ENCODE measurements around the gene ARID2.

ARID2 gene

DNA sequence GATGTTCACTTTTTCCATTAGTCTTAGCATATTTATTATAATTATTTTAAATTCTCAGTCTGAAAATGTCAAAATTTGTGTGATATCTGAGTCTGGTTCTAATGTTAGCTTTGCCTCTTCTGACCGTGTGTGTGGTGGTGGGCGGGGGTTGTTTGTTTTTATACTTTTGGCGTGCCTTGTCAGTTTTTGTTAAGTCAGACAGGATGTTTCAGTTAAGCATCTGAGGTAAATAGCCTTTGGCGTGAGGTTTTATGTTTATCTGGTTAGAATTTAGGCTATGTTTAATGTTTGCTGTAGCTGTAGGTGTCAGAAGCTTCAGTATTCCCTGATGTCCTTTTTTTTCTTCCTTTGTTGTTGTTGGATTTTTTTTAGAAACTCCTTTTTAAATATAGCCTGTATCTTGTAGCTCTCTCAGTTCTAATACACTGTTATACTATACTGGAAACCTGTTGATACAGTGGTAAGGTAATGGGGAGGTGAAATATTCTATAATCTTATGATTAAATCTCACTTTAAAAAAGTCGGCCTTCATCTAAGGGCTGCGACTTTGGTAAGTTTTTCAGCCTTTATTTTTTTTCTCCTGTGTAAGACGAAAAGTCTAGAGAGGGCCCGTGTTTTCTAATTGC, 149.2 kb downstream of the ARID2 start:
- Histone ChIP-seq H3K4ac (ENCODE audit: low read depth, low read length) (no peak overlapping the region), H4K8ac (ENCODE audit: low read depth, low read length) (no peak overlapping the region), H3K27ac (ENCODE audit: low read depth, low read length) (no peak overlapping the region), H3K9ac (ENCODE audit: low read length) (no peak overlapping the region), H2AK5ac (ENCODE audit: low read length) (no peak overlapping the region), H2BK5ac (ENCODE audit: low read depth, low read length, poor library complexity) (no peak overlapping the region), H3K4me3 (ENCODE audit: low read depth, low read length) (no peak overlapping the region), H2BK12ac (ENCODE audit: low read length) (no peak overlapping the region), H2AFZ (ENCODE audit: insufficient read depth, low read length, poor library complexity) (no peak overlapping the region), H2BK120ac (ENCODE audit: insufficient read depth, low read length, poor library complexity) (no peak overlapping the region), H3K23ac (ENCODE audit: low read length) (no peak overlapping the region), H3K18ac (ENCODE audit: low read length) (no peak overlapping the region), H3K14ac (ENCODE audit: low read length) (no peak overlapping the region), H3K79me2 (ENCODE audit: control insufficient read depth, insufficient read depth, low read length, poor library complexity) (no peaks in the 10 kb centered on the region), H3K4me2 (ENCODE audit: low read length) (no peak overlapping the region), H4K12ac (ENCODE audit: low read depth, low read length) (no peak overlapping the region), H3K4me1 (ENCODE audit: control insufficient read depth in 1 of 2, insufficient read depth in 2 of 2, low read length in 2 of 2) (peaks cover 0 to 6% of the 10 kb centered on the region in 2 experiments), H4K91ac (ENCODE audit: low read depth, low read length) (no peak overlapping the region), H3K36me3 (ENCODE audit: control insufficient read depth in 1 of 2, insufficient read depth in 2 of 2, low read length in 2 of 2) (peaks cover 7 to 13% of the 10 kb centered on the region in 2 experiments), H3K27me3 (ENCODE audit: insufficient read depth, low read length) (no peaks in the 10 kb centered on the region), H3K79me1 (ENCODE audit: low read length) (no peaks in the 10 kb centered on the region), H3K9me3 (ENCODE audit: insufficient read depth, low read depth, low read length) (no peaks in the 10 kb centered on the region)
- WGBS (ENCODE audit: extremely low coverage, insufficient coverage, insufficient read length), result no CpG with 5 or more reads among the region's 8 CpGs
- DNase-seq, result peak in 1 of 2 donors; percentile 4

DNA sequence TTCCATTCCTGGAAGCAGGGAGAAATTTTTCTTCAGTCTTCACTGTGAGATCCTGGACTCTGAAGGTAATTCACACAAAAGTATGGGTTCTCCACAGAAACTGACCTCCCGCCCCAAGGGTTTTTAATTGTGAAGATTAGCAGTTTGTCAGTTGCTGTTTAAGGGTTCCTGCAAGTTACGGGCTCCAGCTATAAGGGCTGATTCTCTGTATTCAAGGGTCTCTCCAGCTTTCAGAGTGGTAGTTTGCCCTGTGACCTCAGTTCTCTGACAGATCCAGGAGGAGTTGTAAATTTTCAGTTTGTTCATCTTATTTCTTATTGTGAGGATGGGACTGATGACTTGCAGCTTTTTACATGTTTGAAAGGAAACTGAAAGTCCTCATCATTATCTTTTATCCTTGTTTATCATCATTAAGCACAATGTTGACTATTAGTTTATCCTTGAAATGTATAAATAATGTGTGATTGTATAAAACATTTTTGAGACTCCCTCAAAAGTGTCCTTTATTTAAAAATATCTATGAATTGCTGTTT, 149.9 kb downstream of the ARID2 start:
- no CpG with 5 or more reads among the region's 2 CpGs for WGBS (ENCODE audit: extremely low coverage, insufficient coverage, insufficient read length)

DNA sequence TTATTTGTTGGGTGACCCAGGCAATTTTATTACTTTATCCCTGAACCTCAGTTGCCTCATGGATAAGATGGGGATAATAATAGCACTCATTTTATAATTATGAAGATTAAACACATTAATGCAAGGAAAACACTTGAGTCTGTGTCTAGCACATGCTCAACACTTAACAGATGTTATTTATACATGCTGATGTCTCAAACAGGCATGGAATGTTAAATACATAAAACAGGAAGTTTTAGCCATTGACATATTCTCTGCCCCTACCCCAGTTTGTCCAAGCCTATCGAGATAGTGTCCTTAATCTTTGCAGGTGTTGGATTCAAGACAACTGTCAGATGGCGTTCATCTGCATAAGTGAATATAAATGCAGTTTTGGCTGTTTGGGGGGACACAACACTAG, 151.0 kb downstream of the ARID2 start:
- Histone ChIP-seq H3K27me3 (ENCODE audit: insufficient read depth, low read length) (no peaks in the 10 kb centered on the region), H3K4me3 (ENCODE audit: low read depth, low read length) (no peak overlapping the region), H3K79me2 (ENCODE audit: control insufficient read depth, insufficient read depth, low read length, poor library complexity) (no peaks in the 10 kb centered on the region), H2BK120ac (ENCODE audit: insufficient read depth, low read length, poor library complexity) (no peak overlapping the region), H4K8ac (ENCODE audit: low read depth, low read length) (no peak overlapping the region), H3K9me3 (ENCODE audit: insufficient read depth, low read depth, low read length) (no peaks in the 10 kb centered on the region), H3K23ac (ENCODE audit: low read length) (no peak overlapping the region), H3K4ac (ENCODE audit: low read depth, low read length) (no peak overlapping the region), H3K4me1 (ENCODE audit: control insufficient read depth in 1 of 2, insufficient read depth in 2 of 2, low read length in 2 of 2) (peaks cover 0 to 6% of the 10 kb centered on the region in 2 experiments), H2AFZ (ENCODE audit: insufficient read depth, low read length, poor library complexity) (no peak overlapping the region), H3K14ac (ENCODE audit: low read length) (no peak overlapping the region), H3K79me1 (ENCODE audit: low read length) (no peaks in the 10 kb centered on the region), H4K12ac (ENCODE audit: low read depth, low read length) (no peak overlapping the region), H3K18ac (ENCODE audit: low read length) (no peak overlapping the region), H2BK12ac (ENCODE audit: low read length) (no peak overlapping the region), H2BK5ac (ENCODE audit: low read depth, low read length, poor library complexity) (no peak overlapping the region), H3K27ac (ENCODE audit: low read depth, low read length) (no peak overlapping the region), H3K9ac (ENCODE audit: low read length) (no peak overlapping the region), H4K91ac (ENCODE audit: low read depth, low read length) (no peak overlapping the region), H2AK5ac (ENCODE audit: low read length) (no peak overlapping the region), H3K36me3 (ENCODE audit: control insufficient read depth in 1 of 2, insufficient read depth in 2 of 2, low read length in 2 of 2) (peaks cover 8 to 11% of the 10 kb centered on the region in 2 experiments), H3K4me2 (ENCODE audit: low read length) (no peak overlapping the region)
- no peak for DNase-seq
- no CpG with 5 or more reads among the region's 2 CpGs for WGBS (ENCODE audit: extremely low coverage, insufficient coverage, insufficient read length)

More for the DNA sequence above, 149.9 kb downstream of the ARID2 start:
- no peak overlapping the region for H3K14ac ChIP-seq (ENCODE audit: low read length)
- H3K4me3 ChIP-seq (ENCODE audit: low read depth, low read length), result no peak overlapping the region
- no peak overlapping the region for H2AFZ ChIP-seq (ENCODE audit: insufficient read depth, low read length, poor library complexity)
- H2AK5ac ChIP-seq (ENCODE audit: low read length), result no peak overlapping the region
- no peak overlapping the region for H3K4me2 ChIP-seq (ENCODE audit: low read length)
- H3K18ac ChIP-seq (ENCODE audit: low read length), result no peak overlapping the region
- H2BK5ac ChIP-seq (ENCODE audit: low read depth, low read length, poor library complexity), result no peak overlapping the region
- H3K9ac ChIP-seq (ENCODE audit: low read length), result no peak overlapping the region
- no peak overlapping the region for H4K12ac ChIP-seq (ENCODE audit: low read depth, low read length)
- H3K9me3 ChIP-seq (ENCODE audit: insufficient read depth, low read depth, low read length), result no peaks in the 10 kb centered on the region
- H3K27ac ChIP-seq (ENCODE audit: low read depth, low read length), result no peak overlapping the region
- H3K27me3 ChIP-seq (ENCODE audit: insufficient read depth, low read length), result no peaks in the 10 kb centered on the region
- no peaks in the 10 kb centered on the region for H3K79me1 ChIP-seq (ENCODE audit: low read length)
- no peaks in the 10 kb centered on the region for H3K79me2 ChIP-seq (ENCODE audit: control insufficient read depth, insufficient read depth, low read length, poor library complexity)
- H3K36me3 ChIP-seq (ENCODE audit: control insufficient read depth in 1 of 2, insufficient read depth in 2 of 2, low read length in 2 of 2), result peaks cover 7 to 9% of the 10 kb centered on the region in 2 experiments
- no peak overlapping the region for H3K4ac ChIP-seq (ENCODE audit: low read depth, low read length)
- H2BK12ac ChIP-seq (ENCODE audit: low read length), result no peak overlapping the region
- no peak overlapping the region for H2BK120ac ChIP-seq (ENCODE audit: insufficient read depth, low read length, poor library complexity)
- H4K8ac ChIP-seq (ENCODE audit: low read depth, low read length), result no peak overlapping the region
- no peak for DNase-seq
- peaks cover 0 to 6% of the 10 kb centered on the region in 2 experiments for H3K4me1 ChIP-seq (ENCODE audit: control insufficient read depth in 1 of 2, insufficient read depth in 2 of 2, low read length in 2 of 2)
- no peak overlapping the region for H4K91ac ChIP-seq (ENCODE audit: low read depth, low read length)
- H3K23ac ChIP-seq (ENCODE audit: low read length), result no peak overlapping the region

DNA sequence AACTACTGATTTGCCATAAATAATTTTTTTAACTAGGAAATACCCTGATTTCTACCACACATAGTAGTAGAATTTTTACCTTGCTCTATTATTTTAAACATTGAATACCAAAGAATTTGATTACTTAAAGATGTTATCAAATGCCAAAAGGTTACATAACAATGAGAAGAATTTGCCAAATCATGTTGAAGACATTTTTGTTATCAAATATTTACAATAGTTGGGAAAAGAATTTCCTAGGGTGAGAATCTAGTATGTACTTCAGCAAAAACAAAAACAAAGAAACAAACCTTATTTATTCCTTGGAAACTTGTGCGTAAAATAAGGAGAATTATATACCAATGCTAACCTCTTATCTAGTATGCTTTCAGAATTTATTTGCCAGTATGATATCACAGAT, 153.7 kb downstream of the ARID2 start:
- no peak overlapping the region for H3K4ac ChIP-seq (ENCODE audit: low read depth, low read length)
- H3K79me1 ChIP-seq (ENCODE audit: low read length), result no peaks in the 10 kb centered on the region
- H3K18ac ChIP-seq (ENCODE audit: low read length), result no peak overlapping the region

More for the DNA sequence above, 153.7 kb downstream of the ARID2 start:
- Histone ChIP-seq H3K23ac (ENCODE audit: low read length) (no peak overlapping the region), H3K9me3 (ENCODE audit: insufficient read depth, low read depth, low read length) (peaks cover 3% of the 10 kb centered on the region), H3K27me3 (ENCODE audit: insufficient read depth, low read length) (no peaks in the 10 kb centered on the region), H3K4me2 (ENCODE audit: low read length) (no peak overlapping the region), H4K12ac (ENCODE audit: low read depth, low read length) (no peak overlapping the region), H4K8ac (ENCODE audit: low read depth, low read length) (no peak overlapping the region), H3K4me3 (ENCODE audit: low read depth, low read length) (no peak overlapping the region), H3K36me3 (ENCODE audit: control insufficient read depth in 1 of 2, insufficient read depth in 2 of 2, low read length in 2 of 2) (peaks cover 7 to 15% of the 10 kb centered on the region in 2 experiments), H4K91ac (ENCODE audit: low read depth, low read length) (no peak overlapping the region), H2BK12ac (ENCODE audit: low read length) (no peak overlapping the region), H3K27ac (ENCODE audit: low read depth, low read length) (no peak overlapping the region), H2AFZ (ENCODE audit: insufficient read depth, low read length, poor library complexity) (no peak overlapping the region), H3K4me1 (ENCODE audit: control insufficient read depth in 1 of 2, insufficient read depth in 2 of 2, low read length in 2 of 2) (peaks cover 0 to 6% of the 10 kb centered on the region in 2 experiments), H3K14ac (ENCODE audit: low read length) (no peak overlapping the region), H2AK5ac (ENCODE audit: low read length) (no peak overlapping the region), H3K79me2 (ENCODE audit: control insufficient read depth, insufficient read depth, low read length, poor library complexity) (no peaks in the 10 kb centered on the region), H2BK5ac (ENCODE audit: low read depth, low read length, poor library complexity) (no peak overlapping the region), H3K9ac (ENCODE audit: low read length) (no peak overlapping the region), H2BK120ac (ENCODE audit: insufficient read depth, low read length, poor library complexity) (no peak overlapping the region)
- peak in 1 of 2 donors; percentile 49 for DNase-seq
- no CpG with 5 or more reads among the region's 1 CpG for WGBS (ENCODE audit: extremely low coverage, insufficient coverage, insufficient read length)
